CMK (cell line): ENCODE data around the gene ST7.

Experiments used
- DNase-seq: peaks from one replicate; pipeline ENCODE4 v3.0.0-alpha.2; 2010; ENCODE audit warnings: low read depth

The ST7 gene

GRCh38 chr7:117193564-117193963, 240.3 kb downstream of the ST7 start:
- DNase-seq, result no peak

GRCh38 chr7:117194445-117194844, 241.1 kb downstream of the ST7 start:
- DNase-seq, result no peak

GRCh38 chr7:117195361-117196029, 242.2 kb downstream of the ST7 start:
- DNase-seq, result no peak

- no peak for DNase-seq
Observed at GRCh38 chr7:117200132-117200531, 246.8 kb downstream of the ST7 start.

GRCh38 chr7:117200786-117201458, 247.6 kb downstream of the ST7 start:
- DNase-seq, result no peak

GRCh38 chr7:117202511-117202910, 249.2 kb downstream of the ST7 start:
- DNase-seq, result no peak

- DNase-seq, result no peak
Observed at GRCh38 chr7:117203205-117203604, 249.9 kb downstream of the ST7 start.

GRCh38 chr7:117205873-117206272, 252.6 kb downstream of the ST7 start:
- no peak for DNase-seq

GRCh38 chr7:117208257-117208656, 255.0 kb downstream of the ST7 start:
- DNase-seq, result no peak

- DNase-seq, result no peak
Observed at GRCh38 chr7:117210397-117210796, 257.1 kb downstream of the ST7 start.

GRCh38 chr7:117210908-117211307, 257.6 kb downstream of the ST7 start:
- DNase-seq, result no peak

- DNase-seq, result no peak
Observed at GRCh38 chr7:117211614-117212013, 258.3 kb downstream of the ST7 start.

GRCh38 chr7:117212969-117213877, 259.9 kb downstream of the ST7 start:
- peak; percentile 31 for DNase-seq

GRCh38 chr7:117216010-117216409, 262.7 kb downstream of the ST7 start:
- DNase-seq, result no peak

- no peak for DNase-seq
Observed at GRCh38 chr7:117216436-117217069, 263.3 kb downstream of the ST7 start.

GRCh38 chr7:117217106-117218035, 264.1 kb downstream of the ST7 start:
- DNase-seq, result no peak

- no peak for DNase-seq
Observed at GRCh38 chr7:117218700-117219099, 265.4 kb downstream of the ST7 start.

- no peak for DNase-seq
Observed at GRCh38 chr7:117219485-117219884, 266.2 kb downstream of the ST7 start.

- DNase-seq, result no peak
Observed at GRCh38 chr7:117220836-117221235, 267.5 kb downstream of the ST7 start.

- no peak for DNase-seq
Observed at GRCh38 chr7:117225536-117225935, 272.2 kb downstream of the ST7 start.

- no peak for DNase-seq
Observed at GRCh38 chr7:117227091-117227490, 273.8 kb downstream of the ST7 start.
